Endothelial cell of umbilical vein (primary cell): ENCODE data around the gene MAPK8IP3. TPM values are rescaled to one million over a fixed set of nuclear protein-coding genes. Genes with fewer than 3 reads are reported as not detected.
A peak's percentile ranks its signal among the peaks of the same experiment; 100 is the strongest.

Source experiments
- BruUV-seq: library from RNA; stranded (reverse); fragments of 400-500 nt; replicated peaks from 2 replicates; lab custom pipeline; 2021; lab: Mats Ljungman, UMichigan
- CTCF ChIA-PET: fragments of 300-600, 350-600 bp; sonication (Branson Sonifier 250); formaldehyde crosslinking; loops from one replicate; lab custom pipeline; 2021; ENCODE audit warnings: antibody characterized with exemption, inconsistent platforms; lab: Charles Lee
- POLR2A ChIA-PET: fragments of 300-600, 350-600 bp; sonication (Branson Sonifier 250); formaldehyde crosslinking; loops from one replicate; lab custom pipeline; 2021; ENCODE audit warnings: antibody characterized with exemption, inconsistent platforms; lab: Charles Lee
- DNase-seq: peaks from one replicate; pipeline ENCODE4 v3.0.0-alpha.2; 2011; ENCODE audit warnings: low read depth, low spot score
- FAIRE-seq: peaks from 2 replicates; lab custom pipeline; 2011; peaks lifted over from hg19 to GRCh38; lab: Jason Lieb, UNC
- H2AFZ ChIP-seq: 2 replicates; pipeline ENCODE4 v1.6.0; 2012; ENCODE audit warnings: low read depth, low read length, control low read depth, inconsistent platforms
- H3K27ac ChIP-seq: 2 replicates; pipeline ENCODE4 v1.5.1; 2011; ENCODE audit warnings: low read depth, mild to moderate bottlenecking, control low read depth, low read length, moderate library complexity; ENCODE audit not compliant: insufficient read depth
- H3K27me3 ChIP-seq, 2 experiments: 2 replicates each; pipeline versions ENCODE4 v1.6.0 to v1.6.1; 2011; ENCODE audit warnings: low read length in 2 of 2, mixed read lengths in 1 of 2; ENCODE audit not compliant: control insufficient read depth in 2 of 2, insufficient read depth in 2 of 2
- H3K36me3 ChIP-seq, 2 experiments: 2 replicates in 1 of 2; 3 replicates in 1 of 2; pipeline ENCODE4 v1.5.1; 2011; ENCODE audit warnings: low read length in 2 of 2, mild to moderate bottlenecking in 1 of 2, moderate library complexity in 1 of 2; ENCODE audit not compliant: control insufficient read depth in 2 of 2, insufficient read depth in 2 of 2; ENCODE audit errors: extremely low read depth in 1 of 2
- H3K4me1 ChIP-seq: 3 replicates; pipeline ENCODE4 v1.5.1; 2011; ENCODE audit warnings: mild to moderate bottlenecking, low read length; ENCODE audit not compliant: control insufficient read depth, insufficient read depth; ENCODE audit errors: extremely low read depth
- H3K4me2 ChIP-seq: 2 replicates; pipeline ENCODE4 v1.6.1; 2011; ENCODE audit warnings: low read length, control low read depth, mixed read lengths; ENCODE audit not compliant: insufficient read depth
- H3K4me3 ChIP-seq, 3 experiments: fragments of 200-600 bp in 1 of 3; sonication (generic), shearing (Covaris generic) in 1 of 3; replicated peaks in 1 of 3; 2 replicates each; pipeline ENCODE4 v1.5.1; 2011 to 2016; ENCODE audit warnings: control low read depth in 3 of 3, low read length in 3 of 3, mild to moderate bottlenecking in 2 of 3, inconsistent platforms in 1 of 3, low read depth in 1 of 3, moderate library complexity in 1 of 3; ENCODE audit not compliant: insufficient read depth in 1 of 3
- H3K79me2 ChIP-seq: 2 replicates; pipeline ENCODE4 v1.6.0; 2012; ENCODE audit warnings: low read length, inconsistent platforms; ENCODE audit not compliant: control insufficient read depth, insufficient read depth
- H3K9ac ChIP-seq: replicated peaks from 2 replicates; pipeline ENCODE3; 2011; ENCODE audit warnings: low read length, control low read depth; ENCODE audit not compliant: insufficient read depth; ENCODE audit errors: extremely low read depth
- H3K9me1 ChIP-seq: replicated peaks from 3 replicates; pipeline ENCODE4 v1.6.0; 2011; ENCODE audit warnings: mild to moderate bottlenecking, low read length; ENCODE audit not compliant: control insufficient read depth, insufficient read depth; ENCODE audit errors: extremely low read depth
- H3K9me3 ChIP-seq: replicated peaks from 2 replicates; pipeline ENCODE4 v1.5.1; 2012; ENCODE audit warnings: low read length, inconsistent platforms; ENCODE audit not compliant: control insufficient read depth, insufficient read depth
- H4K20me1 ChIP-seq: replicated peaks from 2 replicates; pipeline ENCODE3; 2011; ENCODE audit warnings: mild to moderate bottlenecking, low read length; ENCODE audit not compliant: control insufficient read depth, insufficient read depth; ENCODE audit errors: extremely low read depth
- CTCF ChIP-seq, 2 donors: IDR thresholded peaks; 1 replicate in 1 of 2; 2 replicates in 1 of 2; pipeline ENCODE4 v1.5.1; 2011; ENCODE audit warnings: low read length in 2 of 2, mild to moderate bottlenecking in 2 of 2, moderate library complexity in 2 of 2, control low read depth in 1 of 2, inconsistent platforms in 1 of 2, low read depth in 1 of 2; ENCODE audit not compliant: insufficient read depth in 1 of 2; ENCODE audit errors: extremely low read depth in 1 of 2
- EZH2 ChIP-seq: IDR thresholded peaks from 2 replicates; pipeline ENCODE4 v1.6.1; 2012; ENCODE audit warnings: borderline replicate concordance, low read depth, mild to moderate bottlenecking, moderate library complexity, low read length, inconsistent platforms; ENCODE audit not compliant: severe bottlenecking
- FOS ChIP-seq: IDR thresholded peaks from 2 replicates; pipeline ENCODE4 v1.6.1; 2011; ENCODE audit warnings: mild to moderate bottlenecking, low read length, moderate library complexity, borderline replicate concordance; ENCODE audit not compliant: insufficient read depth
- GATA2 ChIP-seq: IDR thresholded peaks from 2 replicates; pipeline ENCODE4 v1.7.0; 2011; ENCODE audit warnings: low read depth, mild to moderate bottlenecking, moderate library complexity, mixed read lengths, low read length; ENCODE audit not compliant: insufficient read length, insufficient read depth
- JUN ChIP-seq: IDR thresholded peaks from 2 replicates; pipeline ENCODE4 v1.6.1; 2011; ENCODE audit warnings: borderline replicate concordance, low read depth; ENCODE audit not compliant: insufficient read length, insufficient read depth
- MAX ChIP-seq: IDR thresholded peaks from 2 replicates; pipeline ENCODE4 v1.6.1; 2011; ENCODE audit not compliant: insufficient read depth, insufficient read length
- MYC ChIP-seq: IDR thresholded peaks from one replicate; pipeline ENCODE4 v1.6.1; 2011; ENCODE audit warnings: mild to moderate bottlenecking, low read depth, low read length
- POLR2A ChIP-seq: IDR thresholded peaks from 2 replicates; pipeline ENCODE4 v1.6.1; 2012; ENCODE audit warnings: low read depth, mild to moderate bottlenecking, control low read depth, low read length
- POLR2AphosphoS5 ChIP-seq: IDR thresholded peaks from 2 replicates; pipeline ENCODE4 v1.6.1; 2012; ENCODE audit warnings: low read depth, mild to moderate bottlenecking, control low read depth, low read length, moderate library complexity; ENCODE audit not compliant: insufficient read depth
- dilution Hi-C: fragments of 300-500 bp; cut with MboI; formaldehyde crosslinking; loops from one replicate; pipeline ENCODE4 v1.15.0; 2019; ENCODE audit warnings: low sequenced_read_pairs; ENCODE audit not compliant: extremely low pct_ligation_motif_present
- intact Hi-C: fragments of 100-400 bp; cut with micrococcal nuclease; formaldehyde crosslinking; loops from one replicate; pipeline ENCODE4 v1.10.0; 2022
- polyA plus RNA-seq, 4 experiments: library from polyadenylated mRNA; depleted of rRNA in 3 of 4; stranded (reverse) in 3 of 4; unstranded in 1 of 4; fragments of >200 nt; gene quantifications; 2 replicates each; pipeline versions ENCODE4 v1.2.1 to v1.2.3, GENCODE V29; 2011 to 2012; ENCODE audit warnings: missing spikeins in 1 of 4
- total RNA-seq: library from RNA; stranded (reverse); gene quantifications from 2 replicates; pipeline ENCODE4 v1.2.3, GENCODE V29; 2021

The MAPK8IP3 gene
- total and polyA plus RNA-seq, 2 donors (not counting 3 experiments of a cell fraction or from before 2014, with no cell fraction given): 40.7 to 92.2 TPM

DNA sequence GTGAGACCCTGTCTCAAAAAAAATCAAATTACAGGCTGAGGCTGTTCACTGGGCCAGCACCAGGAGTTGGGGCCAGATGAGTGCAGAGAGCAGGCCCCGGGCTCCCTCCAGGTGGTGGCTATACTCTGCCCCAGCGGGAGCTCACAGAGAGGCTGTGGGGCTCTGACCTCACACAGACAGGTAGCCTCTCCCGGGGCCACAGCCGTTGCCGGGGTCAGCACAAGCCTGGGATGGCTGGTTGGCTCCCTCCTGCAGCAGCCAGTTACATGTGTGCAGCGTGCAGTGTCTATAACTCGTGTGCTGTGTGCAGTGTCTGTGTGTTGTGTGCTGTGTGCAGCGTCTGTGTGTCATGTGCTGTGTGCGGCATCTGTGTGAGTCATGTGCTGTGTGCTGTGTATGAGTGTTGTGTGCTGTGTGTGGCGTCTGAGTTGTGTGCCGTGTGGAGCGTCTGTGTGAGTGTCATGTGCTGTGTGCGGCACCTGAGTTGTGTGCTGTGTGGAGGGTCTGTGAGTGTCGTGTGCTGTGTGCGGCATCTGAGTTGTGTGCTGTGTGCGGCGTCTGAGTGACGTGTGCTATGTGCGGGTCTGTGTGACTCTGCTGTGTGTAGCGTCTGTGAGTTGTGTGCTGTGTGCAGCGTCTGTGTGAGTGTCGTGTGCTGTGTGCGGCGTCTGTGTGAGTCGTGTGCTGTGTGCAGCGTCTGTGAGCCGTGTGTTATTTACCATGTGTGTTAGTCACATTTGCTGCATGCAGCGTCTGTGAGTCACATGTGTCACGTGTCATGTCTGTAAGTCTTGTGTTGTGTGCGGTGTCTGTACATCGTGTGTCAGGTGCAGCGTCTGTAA, 20.9 kb downstream of the MAPK8IP3 start:
- FAIRE-seq: no peak

GRCh38 chr16:1727651-1728624, 21.9 kb downstream of the MAPK8IP3 start:
- Histone ChIP-seq H3K4me3 (no peak overlapping the region), H4K20me1 (no peaks in the 10 kb centered on the region), H3K4me2 (no peak overlapping the region), H2AFZ (no peak overlapping the region), H3K27ac (no peak overlapping the region), H3K9ac (no peak overlapping the region), H3K79me2 (peaks cover 17% of the 10 kb centered on the region), H3K9me1 (no peaks in the 10 kb centered on the region), H3K9me3 (no peaks in the 10 kb centered on the region), H3K4me1 (peaks cover 2% of the 10 kb centered on the region), H3K27me3 (no peaks in the 10 kb centered on the region), H3K36me3 (peaks cover 4 to 40% of the 10 kb centered on the region in 2 experiments)
- POLR2A ChIA-PET: no interaction called here
- FAIRE-seq: no peak
- CTCF ChIA-PET: interaction anchor here (1.1 kb wide), 2 partner anchors 22 to 37 kb away, joined by 3 read pairs; partner anchors contain the start of gene MAPK8IP3
- BruUV-seq: no TSS peak
- no peak for DNase-seq
- dilution Hi-C loops: no loop called here
- TF ChIP-seq POLR2A (no peak), MAX (no peak), CTCF (IDR thresholded peaks at IDR 0.05; ENCODE audit: extremely low read depth in 1 of 2, insufficient read depth in 1 of 2, low read depth in 1 of 2, low read length in 2 of 2) (no peak), MYC (no peak), JUN (no peak), FOS (no peak), POLR2AphosphoS5 (no peak), GATA2 (no peak), EZH2 (no peak)
- intact Hi-C loops: no loop called here

More for the DNA sequence above, 20.9 kb downstream of the MAPK8IP3 start:
- no peak overlapping the region for H3K4me2 ChIP-seq
- H3K79me2 ChIP-seq: peaks cover 17% of the 10 kb centered on the region
- H4K20me1 ChIP-seq: no peaks in the 10 kb centered on the region
- H3K4me1 ChIP-seq: peaks cover 6% of the 10 kb centered on the region
- intact Hi-C loops (no loop called here), dilution Hi-C loops (no loop called here)
- no peak overlapping the region for H3K4me3 ChIP-seq
- H2AFZ ChIP-seq: no peak overlapping the region
- ChIA-PET POLR2A (no interaction called here), CTCF (interaction anchor here (2.3 kb wide), 1 partner anchor 233 kb away, joined by 7 read pairs; no protein-coding TSS in a partner anchor)
- H3K27me3 ChIP-seq: no peaks in the 10 kb centered on the region
- peak; percentile 11 for TF ChIP-seq MAX
- TF ChIP-seq POLR2A: no peak
- H3K36me3 ChIP-seq: peaks cover 4 to 31% of the 10 kb centered on the region in 2 experiments
- no peak overlapping the region for H3K9ac ChIP-seq
- no peaks in the 10 kb centered on the region for H3K9me1 ChIP-seq
- H3K27ac ChIP-seq: no peak overlapping the region
- H3K9me3 ChIP-seq: no peaks in the 10 kb centered on the region
- no peak for DNase-seq
- BruUV-seq: no TSS peak
